Amniotic epithelial cell (primary cell): ENCODE results near the gene S100A13.
"Not testable (repeated sequence)": the region's sequence is repeated elsewhere in the genome, so short reads cannot be mapped to it uniquely, and the experiment has no call there.

Experiments
- DNase-seq: peaks from one replicate; pipeline ENCODE4 v3.0.0-alpha.2; 2010; ENCODE audit warnings: low read depth

S100A13 gene

DNA sequence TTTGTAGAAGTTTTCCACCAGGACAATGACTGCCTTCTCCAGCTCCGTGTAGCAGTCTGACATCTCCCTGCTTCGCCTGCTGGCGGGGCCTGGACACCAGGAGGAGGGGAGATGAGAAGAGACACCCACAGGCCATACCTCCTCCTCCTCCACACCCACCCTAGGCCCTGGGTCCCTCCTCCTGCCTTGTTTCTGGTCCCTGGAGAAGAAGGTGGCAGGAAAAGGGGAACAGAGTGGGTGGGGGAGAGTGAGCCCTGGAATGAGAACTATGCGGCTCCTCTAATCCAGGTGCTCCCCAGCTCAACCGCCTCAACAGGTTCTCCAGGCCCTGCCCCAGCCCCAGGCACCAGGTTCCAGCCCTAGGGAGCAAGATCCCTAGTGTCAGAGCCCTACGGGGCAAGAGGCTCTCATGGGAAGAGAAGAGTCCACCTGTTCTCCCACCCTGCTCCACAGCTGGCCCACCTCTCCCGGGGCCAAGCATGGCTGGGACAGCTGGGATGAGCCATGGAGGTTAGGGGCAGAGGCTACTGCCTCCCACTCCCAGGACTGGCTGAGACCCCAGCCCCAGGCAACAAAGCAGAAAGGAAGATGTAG, 19.1 kb downstream of the S100A13 start:
- DNase-seq = no peak

DNA sequence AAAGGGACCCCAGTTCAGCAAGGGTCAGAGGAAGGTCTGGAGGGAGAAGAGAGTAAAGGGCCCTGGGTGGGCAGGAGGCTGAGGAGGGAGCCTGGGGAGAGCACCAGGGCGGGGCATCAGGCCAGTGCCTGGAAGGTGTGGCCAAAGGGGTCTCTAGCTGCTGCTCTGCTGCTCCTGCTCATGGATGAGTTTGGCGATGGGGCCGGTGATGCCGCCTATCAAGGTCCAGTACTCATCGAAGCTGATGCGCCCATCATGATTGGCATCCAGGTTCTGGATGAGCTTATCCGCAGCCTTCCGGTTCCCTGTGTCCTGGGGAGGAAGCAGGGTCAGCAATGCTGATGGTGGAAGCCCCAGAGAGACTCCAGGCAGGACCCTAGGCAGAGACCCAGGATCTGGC, 19.9 kb downstream of the S100A13 start:
- no peak for DNase-seq

GRCh38 chr1:153606194-153606593, 21.1 kb downstream of the S100A13 start:
- no peak for DNase-seq

DNA sequence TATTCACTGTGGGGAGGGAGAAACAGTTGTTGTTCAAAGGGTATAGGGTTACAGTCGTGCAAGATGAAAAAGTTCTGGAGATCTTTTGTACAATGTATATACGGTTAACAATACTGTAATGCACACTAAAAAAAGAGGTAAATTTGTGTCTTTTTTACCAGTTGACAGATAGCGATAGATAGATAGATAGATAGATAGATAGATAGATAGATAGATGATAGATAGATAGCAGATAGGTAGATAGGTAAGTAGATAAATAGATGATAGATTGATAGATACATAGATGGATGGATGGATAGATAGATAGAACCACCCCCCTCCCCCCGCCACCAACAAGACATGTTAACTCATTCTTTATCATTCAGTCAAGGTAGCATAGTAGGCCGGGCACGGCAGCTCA, 24.6 kb downstream of the S100A13 start:
- DNase-seq = no peak

- DNase-seq = peak; percentile 58
Observed at GRCh38 chr1:153599847-153600246, 27.5 kb downstream of the S100A13 start.

- no peak for DNase-seq
Observed at GRCh38 chr1:153598309-153599172, 28.8 kb downstream of the S100A13 start.

DNA sequence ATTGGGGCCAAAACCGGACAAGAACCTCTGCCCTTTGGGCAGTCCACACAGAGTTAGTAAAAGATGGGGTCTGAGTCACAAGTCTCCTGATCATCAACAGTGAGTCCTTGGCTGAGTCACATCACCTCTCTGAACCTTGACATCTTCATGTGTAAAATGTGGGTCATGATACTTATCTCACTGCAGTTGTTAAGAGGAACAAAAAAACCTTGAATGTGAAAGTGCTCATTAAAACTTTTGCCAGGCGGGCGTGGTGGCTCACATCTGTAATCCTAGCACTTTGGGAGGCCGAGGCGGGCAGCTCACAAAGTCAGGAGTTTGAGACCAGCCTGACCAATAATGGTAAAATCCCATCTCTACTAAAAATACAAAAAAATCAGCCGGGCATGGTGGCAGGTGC, 30.1 kb downstream of the S100A13 start:
- peak; percentile 79 for DNase-seq

DNA sequence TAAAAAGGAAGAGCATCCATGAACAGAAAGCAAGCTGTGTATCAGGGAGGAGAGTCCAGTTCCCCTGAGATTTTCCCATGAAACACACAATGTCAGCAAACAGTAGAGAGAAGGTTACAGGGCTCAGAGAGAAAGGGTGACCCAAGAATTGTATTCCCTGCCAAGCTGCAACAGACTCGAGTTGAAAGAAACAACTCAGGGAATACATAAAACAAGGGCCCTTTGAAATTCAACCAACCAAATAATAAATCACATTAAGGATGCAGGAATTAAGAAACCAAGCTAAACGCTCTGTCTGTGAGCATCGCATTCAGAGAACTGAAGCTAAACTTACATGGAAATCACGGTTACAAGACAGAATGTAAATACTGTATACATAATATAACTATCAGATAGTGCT, 34.6 kb downstream of the S100A13 start:
- DNase-seq = no peak

GRCh38 chr1:153588482-153588881, 38.8 kb downstream of the S100A13 start:
- DNase-seq = no peak

DNA sequence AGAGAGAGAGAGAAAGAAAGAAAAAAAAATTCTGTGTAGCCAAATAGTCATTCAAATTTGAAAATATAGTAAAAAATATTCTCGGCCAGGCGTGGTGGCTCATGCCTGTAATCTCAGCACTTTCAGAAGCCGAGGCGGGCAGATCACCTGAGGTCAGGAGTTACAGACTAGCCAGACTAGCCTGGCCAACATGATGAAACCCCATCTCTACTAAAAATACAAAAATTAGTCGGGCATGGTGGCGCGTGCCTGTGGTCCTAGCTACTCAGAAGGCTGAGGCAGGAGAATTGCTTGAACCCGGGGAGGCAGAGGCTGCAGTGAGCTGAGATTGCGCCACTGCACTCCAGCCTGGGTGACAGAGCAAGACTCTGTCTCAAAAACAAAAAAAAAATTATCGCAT, 39.3 kb downstream of the S100A13 start:
- DNase-seq = not testable (repeated sequence)

- no peak for DNase-seq
Observed at GRCh38 chr1:153587314-153587713, 40.0 kb downstream of the S100A13 start.

- DNase-seq = no peak
Observed at GRCh38 chr1:153586347-153586746, 41.0 kb downstream of the S100A13 start.

GRCh38 chr1:153585006-153585405, 42.3 kb downstream of the S100A13 start:
- DNase-seq = peak; percentile 31

- peak; percentile 35 for DNase-seq
Observed at GRCh38 chr1:153583976-153584375, 43.3 kb downstream of the S100A13 start.

- DNase-seq = not testable (repeated sequence)
Observed at GRCh38 chr1:153583514-153583913, 43.8 kb downstream of the S100A13 start.

DNA sequence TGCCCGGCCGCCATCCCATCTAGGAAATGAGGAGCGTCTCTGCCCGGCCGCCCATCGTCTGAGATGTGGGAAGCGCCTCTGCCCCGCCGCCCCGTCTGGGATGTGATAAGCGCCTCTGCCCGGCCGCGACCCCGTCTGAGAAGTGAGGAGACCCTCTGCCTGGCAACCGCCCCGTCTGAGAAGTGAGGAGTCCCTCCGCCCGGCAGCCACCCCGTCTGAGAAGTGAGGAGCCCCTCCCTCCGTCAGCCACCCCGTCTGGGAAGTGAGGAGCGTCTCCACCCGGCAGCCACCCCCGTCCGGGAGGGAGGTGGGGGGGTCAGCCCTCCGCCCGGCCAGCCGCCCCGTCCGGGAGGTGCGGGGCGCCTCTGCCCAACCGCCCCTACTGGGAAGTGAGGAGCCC, 44.5 kb downstream of the S100A13 start:
- DNase-seq = not testable (repeated sequence)

DNA sequence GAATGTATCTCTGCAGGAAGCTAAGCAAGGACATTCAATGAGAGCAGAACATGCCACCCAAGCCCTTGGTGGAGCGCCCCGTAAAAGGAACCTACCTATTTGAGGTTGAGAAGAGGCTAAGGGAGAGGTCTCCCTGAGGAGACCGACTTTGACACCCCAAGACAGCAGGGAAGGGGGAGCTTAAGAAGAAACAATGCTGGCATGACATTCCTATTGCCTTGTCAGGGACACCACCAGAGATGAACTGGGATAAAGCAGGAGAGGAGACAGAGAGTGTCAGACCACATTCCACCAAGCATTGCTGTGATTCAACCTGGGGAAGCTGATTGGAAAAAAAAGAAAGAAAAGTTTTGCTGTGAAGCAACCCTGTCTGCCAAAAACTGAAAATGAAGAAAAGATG, 48.4 kb downstream of the S100A13 start:
- no peak for DNase-seq

- peak; percentile 52 for DNase-seq
Observed at GRCh38 chr1:153578490-153578889, 48.8 kb downstream of the S100A13 start.

DNA sequence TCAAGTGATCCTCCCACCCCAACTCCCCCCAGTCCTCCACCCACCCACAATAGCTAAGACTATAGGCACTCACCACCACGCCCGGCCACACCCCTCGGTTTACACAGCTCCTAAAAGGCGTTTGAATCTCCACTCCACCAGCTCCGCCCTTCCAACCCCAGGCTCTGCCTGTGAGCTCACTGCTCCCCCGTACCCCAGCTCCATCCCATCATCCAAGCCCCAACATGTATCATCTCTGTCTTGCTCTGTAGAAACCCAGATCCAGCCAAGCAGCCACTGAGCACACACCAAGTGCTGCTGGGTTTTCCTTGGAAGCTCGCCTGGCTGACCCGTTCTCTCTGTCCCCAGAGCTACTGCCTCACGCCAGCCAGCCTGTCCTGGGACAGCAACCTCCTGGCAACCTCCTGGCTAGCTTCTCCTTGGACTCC, 49.7 kb downstream of the S100A13 start:
- no peak for DNase-seq

DNA sequence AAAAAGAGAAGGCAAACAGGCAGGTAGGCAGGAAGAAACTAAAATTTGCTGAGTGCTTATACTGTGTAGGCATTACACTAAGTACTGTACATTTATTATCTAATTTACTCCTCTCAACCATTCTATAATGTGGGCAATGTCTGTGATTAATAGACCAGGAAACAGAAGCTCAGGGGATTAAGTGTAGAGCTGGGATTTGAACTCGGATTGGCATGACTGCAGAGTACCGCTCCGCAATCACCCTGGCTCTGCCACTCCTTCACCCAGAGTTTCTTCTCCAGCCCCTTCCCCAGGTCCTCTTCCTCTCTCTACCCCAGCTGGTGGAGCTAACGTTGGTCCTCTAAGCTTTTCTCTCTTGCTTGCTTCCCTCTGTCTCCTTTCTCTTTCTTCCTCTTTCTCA, 50.2 kb downstream of the S100A13 start:
- no peak for DNase-seq

DNA sequence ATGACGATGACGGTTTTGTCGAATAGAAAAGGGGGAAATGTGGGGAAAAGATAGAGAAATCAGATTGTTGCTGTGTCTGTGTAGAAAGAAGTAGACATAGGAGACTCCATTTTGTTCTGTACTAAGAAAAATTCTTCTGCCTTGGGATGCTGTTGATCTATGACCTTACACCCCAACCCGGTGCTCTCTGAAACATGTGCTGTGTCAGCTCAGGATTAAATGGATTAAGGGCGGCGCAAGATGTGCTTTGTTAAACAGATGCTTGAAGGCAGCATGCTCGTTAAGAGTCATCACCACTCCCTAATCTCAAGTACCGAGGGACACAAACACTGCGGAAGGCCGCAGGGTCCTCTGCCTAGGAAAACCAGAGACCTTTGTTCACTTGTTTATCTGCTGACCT, 51.8 kb downstream of the S100A13 start:
- DNase-seq = peak; percentile 14

GRCh38 chr1:153575081-153575491, 52.2 kb downstream of the S100A13 start:
- not testable (repeated sequence) for DNase-seq

GRCh38 chr1:153573351-153573750, 54.0 kb downstream of the S100A13 start:
- peak; percentile 11 for DNase-seq
